IPS-11a (cell line): Measurements from ENCODE around the gene MVD.

Experiments used
- H3K4me3 ChIP-seq: one replicate; pipeline ENCODE4 v1.5.1; 2013; ENCODE audit warnings: low read depth, low read length, control low read depth

MVD gene

GRCh38 chr16:88656291-88656980, 6.5 kb downstream of the MVD start:
- H3K4me3 ChIP-seq, result no peak overlapping the region

- H3K4me3 ChIP-seq, result no peak overlapping the region
Measured at GRCh38 chr16:88655733-88656281, 7.1 kb downstream of the MVD start.

GRCh38 chr16:88655053-88655732, 7.7 kb downstream of the MVD start:
- no peak overlapping the region for H3K4me3 ChIP-seq

- H3K4me3 ChIP-seq, result no peak overlapping the region
Measured at GRCh38 chr16:88654363-88655052, 8.4 kb downstream of the MVD start.

- no peak overlapping the region for H3K4me3 ChIP-seq
Measured at GRCh38 chr16:88653596-88654362, 9.1 kb downstream of the MVD start.

- H3K4me3 ChIP-seq, result no peak overlapping the region
Measured at GRCh38 chr16:88653101-88653500, 9.8 kb downstream of the MVD start.

GRCh38 chr16:88652762-88653063, 10.2 kb downstream of the MVD start:
- no peak overlapping the region for H3K4me3 ChIP-seq

- no peak overlapping the region for H3K4me3 ChIP-seq
Measured at GRCh38 chr16:88651989-88652761, 10.7 kb downstream of the MVD start.

GRCh38 chr16:88651276-88651988, 11.5 kb downstream of the MVD start:
- H3K4me3 ChIP-seq, result no peak overlapping the region

GRCh38 chr16:88650749-88651275, 12.1 kb downstream of the MVD start, which contains the start of gene CYBA:
Gene CYBA (minus strand): TSS chr16:88651053. CDS start chr16:88651013, 40 bp downstream.
- peak within 1 kb of the TSS; percentile 74 for H3K4me3 ChIP-seq

- peak overlapping the region; percentile 74 for H3K4me3 ChIP-seq
Measured at GRCh38 chr16:88649924-88650748, 12.8 kb downstream of the MVD start.

GRCh38 chr16:88649195-88649923, 13.5 kb downstream of the MVD start:
- H3K4me3 ChIP-seq, result peak overlapping the region; percentile 74

- no peak overlapping the region for H3K4me3 ChIP-seq
Measured at GRCh38 chr16:88647178-88648070, 15.5 kb downstream of the MVD start.

GRCh38 chr16:88646345-88647034, 16.4 kb downstream of the MVD start:
- no peak overlapping the region for H3K4me3 ChIP-seq

GRCh38 chr16:88645941-88646340, 16.9 kb downstream of the MVD start:
- no peak overlapping the region for H3K4me3 ChIP-seq

- H3K4me3 ChIP-seq, result no peak overlapping the region
Measured at GRCh38 chr16:88645455-88645854, 17.4 kb downstream of the MVD start.

- no peak overlapping the region for H3K4me3 ChIP-seq
Measured at GRCh38 chr16:88643644-88643932, 19.3 kb downstream of the MVD start.
